Fibroblast of skin of scalp (primary cell): Measurements from ENCODE around the gene TXLNA. TPM values are rescaled to one million over a fixed set of nuclear protein-coding genes. Genes with fewer than 3 reads are reported as not detected.
"Not testable (repeated sequence)": the region's sequence is repeated elsewhere in the genome, so short reads cannot be mapped to it uniquely, and the experiment has no call there.

Experiments
- DNase-seq: peaks from one replicate; pipeline ENCODE4 v3.0.0-alpha.2; 2013
- polyA plus RNA-seq, 2 experiments: library from polyadenylated mRNA; unstranded; fragments of 120-200 nt; gene quantifications; one replicate each; pipeline ENCODE4 v1.2.1, GENCODE V29; 2013; ENCODE audit not compliant: insufficient read length in 2 of 2

The TXLNA gene
- 50.3 TPM for polyA plus RNA-seq (2013, experiment 1 of 2; ENCODE audit: insufficient read length)
- 49.7 TPM for polyA plus RNA-seq (2013, experiment 2 of 2; ENCODE audit: insufficient read length)

GRCh38 chr1:32179443-32180185 is at the start of gene TXLNA:
TXLNA (plus strand) TSS chr1:32179675; CDS start chr1:32180346, 671 bp downstream.
- DNase-seq, result peak; percentile 92

GRCh38 chr1:32133950-32134280 is 45.6 kb upstream of the TXLNA start:
- not testable (repeated sequence) for DNase-seq

- DNase-seq, result no peak
Measured at GRCh38 chr1:32137111-32137510, 42.4 kb upstream of the TXLNA start.

- DNase-seq, result peak; percentile 54
Measured at GRCh38 chr1:32138965-32139364, 40.5 kb upstream of the TXLNA start.

GRCh38 chr1:32142446-32143301 is 36.8 kb upstream of the TXLNA start:
- DNase-seq, result peak; percentile 86

- DNase-seq, result not testable (repeated sequence)
Measured at GRCh38 chr1:32143302-32143695, 36.2 kb upstream of the TXLNA start.

- DNase-seq, result no peak
Measured at GRCh38 chr1:32144033-32144432, 35.4 kb upstream of the TXLNA start.

- not testable (repeated sequence) for DNase-seq
Measured at GRCh38 chr1:32147799-32148198, 31.7 kb upstream of the TXLNA start.

- peak; percentile 21 for DNase-seq
Measured at GRCh38 chr1:32150847-32151246, 28.6 kb upstream of the TXLNA start.

- DNase-seq, result peak; percentile 79
Measured at GRCh38 chr1:32151319-32151787, 28.1 kb upstream of the TXLNA start.

GRCh38 chr1:32159189-32159588 is 20.3 kb upstream of the TXLNA start:
- DNase-seq, result no peak

GRCh38 chr1:32163405-32163804 is 16.1 kb upstream of the TXLNA start:
- DNase-seq, result no peak

- not testable (repeated sequence) for DNase-seq
Measured at GRCh38 chr1:32165633-32166032, 13.8 kb upstream of the TXLNA start.

- DNase-seq, result no peak
Measured at GRCh38 chr1:32170991-32171390, 8.5 kb upstream of the TXLNA start.

GRCh38 chr1:32172621-32173245 is 6.7 kb upstream of the TXLNA start:
- no peak for DNase-seq

- no peak for DNase-seq
Measured at GRCh38 chr1:32178380-32179192, 889 bp upstream of the TXLNA start.

GRCh38 chr1:32179193-32179442 is 357 bp upstream of the TXLNA start:
- no peak for DNase-seq

GRCh38 chr1:32180186-32181060 is 948 bp downstream of the TXLNA start:
- DNase-seq, result peak; percentile 64

GRCh38 chr1:32181065-32181464 is 1.6 kb downstream of the TXLNA start:
- DNase-seq, result no peak

- DNase-seq, result no peak
Measured at GRCh38 chr1:32181563-32181962, 2.1 kb downstream of the TXLNA start.

GRCh38 chr1:32182060-32182459 is 2.6 kb downstream of the TXLNA start:
- DNase-seq, result no peak
